HepG2 (cell line): Measurements from ENCODE around the gene SPON1. TPM values are rescaled to one million over a fixed set of nuclear protein-coding genes. Genes with fewer than 3 reads are reported as not detected.

Experiments used
- ATAC-seq: fragments of 200-7000 bp; cut with Tn5 transposase; 3 replicates; pipeline ENCODE4 v1.9.1; 2020; ENCODE audit warnings: mild to moderate bottlenecking, moderate library complexity
- BruUV-seq: library from RNA; stranded (reverse); fragments of 400-500 nt; replicated peaks from 2 replicates; lab custom pipeline; 2021; lab: Mats Ljungman, UMichigan
- CTCF ChIA-PET: fragments of 300-600 bp; formaldehyde crosslinking; extraction: SDS; loops from one replicate; lab custom pipeline; 2021; ENCODE audit warnings: low total read pairs, inconsistent platforms, low intra/inter-chr PET ratio; lab: Yijun Ruan, JAX
- POLR2A ChIA-PET: fragments of 350-600 bp; sonication (Branson Sonifier 250); formaldehyde crosslinking; loops from one replicate; lab custom pipeline; 2020; ENCODE audit warnings: antibody characterized with exemption, inconsistent platforms; lab: Yijun Ruan, JAX
- DNase-seq: peaks from one replicate; pipeline ENCODE4 v3.0.0-alpha.2; 2015; ENCODE audit warnings: low spot score
- FAIRE-seq: peaks from 3 replicates; lab custom pipeline; 2011; peaks lifted over from hg19 to GRCh38; lab: Jason Lieb, UNC
- H2AFZ ChIP-seq: one replicate; pipeline ENCODE4 v1.6.1; 2011; ENCODE audit warnings: low read length, inconsistent platforms
- H3K27ac ChIP-seq: fragments of 300-600 bp; 3 replicates; pipeline ENCODE4 v1.8.0; 2011; ENCODE audit warnings: mixed run types, mild to moderate bottlenecking, mixed read lengths, low read length, inconsistent platforms; ENCODE audit not compliant: insufficient read depth; ENCODE audit errors: extremely low read length
- H3K27me3 ChIP-seq, 2 experiments: fragments of 200-600 bp in 1 of 2; 2 replicates in 1 of 2; 3 replicates in 1 of 2; pipeline versions ENCODE4 v1.6.0 to v1.8.0; 2011; ENCODE audit warnings: low read length in 2 of 2, mild to moderate bottlenecking in 2 of 2, moderate library complexity in 2 of 2, inconsistent platforms in 1 of 2; ENCODE audit not compliant: insufficient read depth in 2 of 2, control insufficient read depth in 1 of 2
- H3K36me3 ChIP-seq, 2 experiments: fragments of 200-600 bp in 1 of 2; replicated peaks in 1 of 2; 2 replicates in 1 of 2; 3 replicates in 1 of 2; pipeline versions ENCODE4 v1.5.1 to v1.8.0; 2011; ENCODE audit warnings: low read length in 2 of 2, inconsistent platforms in 1 of 2; ENCODE audit not compliant: insufficient read depth in 2 of 2, control insufficient read depth in 1 of 2
- H3K4me1 ChIP-seq: 2 replicates; pipeline ENCODE4 v1.5.1; 2012; ENCODE audit warnings: low read length, inconsistent platforms; ENCODE audit not compliant: insufficient read depth
- H3K4me2 ChIP-seq: 2 replicates; pipeline ENCODE4 v1.6.0; 2011; ENCODE audit warnings: low read depth, low read length, inconsistent platforms
- H3K4me3 ChIP-seq, 3 experiments: fragments of 200-600 bp in 1 of 3; sonication (generic), shearing (Covaris generic) in 1 of 3; replicated peaks in 1 of 3; 2 replicates each; pipeline ENCODE4 v1.5.1; 2011 to 2016; ENCODE audit warnings: low read length in 3 of 3, inconsistent platforms in 2 of 3, low read depth in 2 of 3, mild to moderate bottlenecking in 2 of 3, control low read depth in 1 of 3, mixed read lengths in 1 of 3; ENCODE audit not compliant: insufficient read depth in 1 of 3
- H3K79me2 ChIP-seq: one replicate; pipeline ENCODE4 v1.6.1; 2011; ENCODE audit warnings: low read length, inconsistent platforms; ENCODE audit not compliant: insufficient read depth
- H3K9ac ChIP-seq: 2 replicates; pipeline ENCODE4 v1.6.0; 2011; ENCODE audit warnings: mild to moderate bottlenecking, low read depth, low read length, inconsistent platforms; ENCODE audit not compliant: insufficient read depth
- H3K9me3 ChIP-seq: 2 replicates; pipeline ENCODE4 v1.5.1; 2012; ENCODE audit warnings: mild to moderate bottlenecking, low read length
- H4K20me1 ChIP-seq: 2 replicates; pipeline ENCODE4 v1.6.0; 2011; ENCODE audit warnings: inconsistent platforms, mild to moderate bottlenecking, low read length, moderate library complexity; ENCODE audit not compliant: insufficient read depth
- BRCA1 ChIP-seq: sonication (generic); formaldehyde crosslinking; IDR thresholded peaks from 2 replicates; pipeline ENCODE4 v1.4.0; 2020; ENCODE audit warnings: missing genetic modification reagents
- HNF4A ChIP-seq: sonication (generic); formaldehyde crosslinking; IDR thresholded peaks from 2 replicates; pipeline ENCODE4 v1.4.0; 2020; ENCODE audit warnings: missing genetic modification reagents
- ZNF24 ChIP-seq: fragments of 450-650 bp; IDR thresholded peaks from 2 replicates; pipeline ENCODE4 v1.6.1; 2017; ENCODE audit warnings: antibody characterized with exemption, mild to moderate bottlenecking
- WGBS: methylation state at CpG from one replicate; pipeline ENCODE4 v1.1.6; 2017; ENCODE audit warnings: low lambda C conversion rate; 5-methylcytosine and 5-hydroxymethylcytosine counted together
- in situ Hi-C: cut with HindIII; loops from 2 replicates; pipeline ENCODE4 v1.10.0; 2017; ENCODE audit warnings: low pct_unique_long_range_greater_than_20kb; ENCODE audit not compliant: extremely low pct_ligation_motif_present
- intact Hi-C: fragments of 100-400 bp; cut with micrococcal nuclease; formaldehyde crosslinking; loops from one replicate; pipeline ENCODE4 v1.10.0; 2022; ENCODE audit not compliant: unreplicated experiment
- polyA plus RNA-seq, 8 experiments: library from polyadenylated mRNA; depleted of rRNA in 3 of 8; stranded (reverse) in 7 of 8; unstranded in 1 of 8; fragments of >200 nt; fragmentation: Illumina TruSeq in 4 of 8; extraction: Trizol in 4 of 8; gene quantifications; 2 replicates each; pipeline versions ENCODE4 v1.2.1 to v1.2.3, GENCODE V29; 2011 to 2016; ENCODE audit warnings: low read depth in 4 of 8, missing spikeins in 1 of 8, mixed read lengths in 1 of 8; ENCODE audit not compliant: insufficient read depth in 1 of 8
- total RNA-seq, 5 experiments: library from RNA; depleted of rRNA; stranded (reverse); fragments of >200 nt; fragmentation: Illumina TruSeq; extraction: Trizol; gene quantifications; 2 replicates each; pipeline ENCODE4 v1.2.3, GENCODE V29; 2016; ENCODE audit warnings: low read depth in 1 of 5

Gene SPON1
- total and polyA plus RNA-seq, 2 of the 13 experiments (the other 11 are each of a cell fraction or from before 2014, with no cell fraction given): not detected

DNA sequence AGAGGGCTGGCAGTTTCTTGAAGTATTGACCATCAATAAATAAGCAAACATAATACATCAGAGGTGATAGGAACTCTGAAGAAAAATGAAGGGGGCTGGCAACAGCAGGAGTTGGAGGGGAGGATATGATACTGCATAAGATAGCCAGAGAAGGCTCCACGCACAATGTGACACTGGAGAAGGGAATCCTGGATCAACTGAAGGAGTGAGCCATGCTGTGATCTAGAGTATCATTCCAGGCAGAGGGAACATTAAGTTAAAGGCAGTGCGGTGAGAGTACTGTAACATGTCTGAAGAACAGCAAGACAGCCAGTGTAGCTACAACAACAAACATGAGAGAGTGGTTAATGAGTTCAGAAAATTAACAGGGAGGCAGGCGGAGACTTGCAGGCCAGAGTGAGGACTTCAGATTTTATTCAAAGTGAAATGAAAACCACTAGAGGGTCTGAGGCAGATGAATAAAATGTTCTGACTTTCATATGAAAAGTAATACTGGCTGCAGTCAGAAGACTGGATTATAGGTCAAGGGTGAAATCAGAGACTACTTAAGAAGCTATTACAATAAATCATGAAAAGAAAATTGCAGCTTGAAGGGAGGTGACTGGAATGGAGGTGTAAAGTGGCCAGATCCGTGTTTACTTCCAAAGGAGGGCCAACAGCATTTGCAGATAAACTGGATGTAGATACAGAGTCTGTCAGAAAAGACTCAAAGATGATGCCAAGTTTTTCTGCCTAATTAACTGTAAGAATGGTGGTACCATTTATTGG is 347.1 kb downstream of the SPON1 start:
- POLR2A ChIA-PET: no interaction called here
- Histone ChIP-seq H3K9me3 (no peaks in the 10 kb centered on the region), H3K4me1 (peaks cover 11% of the 10 kb centered on the region), H3K9ac (no peak overlapping the region)
- no peak for FAIRE-seq
- ATAC-seq: no peak
- no peak for TF ChIP-seq HNF4A
- TF ChIP-seq, all 625 proteins: peak for 0
- no peak overlapping the region for H3K4me2 ChIP-seq
- BruUV-seq: no TSS peak
- H3K27me3 ChIP-seq: no peaks in the 10 kb centered on the region
- H3K36me3 ChIP-seq: no peaks in the 10 kb centered on the region
- H3K27ac ChIP-seq: no peak overlapping the region
- peaks cover 21% of the 10 kb centered on the region for H3K79me2 ChIP-seq
- in situ Hi-C loops: loop anchor here (10.0 kb wide), 2 partner anchors 105 to 135 kb away; no protein-coding TSS in a partner anchor
- no peak overlapping the region for H3K4me3 ChIP-seq
- 93% methylated on average over 4 of the region's 4 CpGs for WGBS
- H4K20me1 ChIP-seq: peaks cover 16% of the 10 kb centered on the region
- no peak overlapping the region for H2AFZ ChIP-seq
- intact Hi-C loops: loop anchor here (5.0 kb wide), 1 partner anchor 48 kb away; the partner anchor contains the start of gene RRAS2
- DNase-seq: no peak
- CTCF ChIA-PET: interaction anchor here (0.7 kb wide), 1 partner anchor 109 kb away, joined by 4 read pairs; no protein-coding TSS in a partner anchor

DNA sequence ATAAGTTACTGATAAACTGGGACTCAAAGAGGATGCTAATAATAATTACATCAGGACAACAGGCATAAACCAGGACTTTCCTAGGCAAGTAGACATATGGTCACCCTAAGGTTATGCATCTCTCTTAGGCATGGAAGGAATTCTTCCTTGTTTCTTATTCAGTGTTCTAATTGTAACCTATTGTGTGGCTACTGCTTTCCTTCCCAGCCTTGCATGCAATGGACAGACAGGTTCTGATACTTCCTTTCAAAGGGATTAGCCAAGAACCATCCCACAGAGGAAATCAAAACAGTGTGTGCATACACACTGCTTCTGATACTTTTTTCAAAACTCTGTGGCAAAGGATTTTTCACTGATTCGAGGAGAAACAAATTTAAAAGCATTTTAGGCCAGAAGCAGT is 348.2 kb downstream of the SPON1 start:
- CTCF ChIA-PET: no interaction called here
- no peak for TF ChIP-seq ZNF24
- no peak for TF ChIP-seq BRCA1 (CRISPR knock-in tag)
- H4K20me1 ChIP-seq: peaks cover 19% of the 10 kb centered on the region
- no peaks in the 10 kb centered on the region for H3K27me3 ChIP-seq
- H3K79me2 ChIP-seq: peaks cover 24% of the 10 kb centered on the region
- POLR2A ChIA-PET: no interaction called here
- FAIRE-seq: no peak
- no peak overlapping the region for H2AFZ ChIP-seq
- WGBS: 91% methylated on average over 1 of the region's 1 CpG
- intact Hi-C loops (no loop called here), in situ Hi-C loops (no loop called here)
- H3K27ac ChIP-seq: no peak overlapping the region
- H3K4me3 ChIP-seq: no peak overlapping the region
- ATAC-seq: no peak
- no TSS peak for BruUV-seq
- no peaks in the 10 kb centered on the region for H3K36me3 ChIP-seq
- no peak overlapping the region for H3K4me2 ChIP-seq
- no peak for DNase-seq
- peaks cover 11% of the 10 kb centered on the region for H3K4me1 ChIP-seq
- H3K9me3 ChIP-seq: no peaks in the 10 kb centered on the region
- no peak overlapping the region for H3K9ac ChIP-seq
